ENCODE measurements around the gene KIRREL3. TPM values are rescaled to one million over a fixed set of nuclear protein-coding genes. Genes with fewer than 3 reads are reported as not detected.

KIRREL3 gene
- polyA plus RNA-seq, 1 donor (not counting 4 experiments of a cell fraction or from before 2014, with no cell fraction given), result 0.04 TPM

DNA sequence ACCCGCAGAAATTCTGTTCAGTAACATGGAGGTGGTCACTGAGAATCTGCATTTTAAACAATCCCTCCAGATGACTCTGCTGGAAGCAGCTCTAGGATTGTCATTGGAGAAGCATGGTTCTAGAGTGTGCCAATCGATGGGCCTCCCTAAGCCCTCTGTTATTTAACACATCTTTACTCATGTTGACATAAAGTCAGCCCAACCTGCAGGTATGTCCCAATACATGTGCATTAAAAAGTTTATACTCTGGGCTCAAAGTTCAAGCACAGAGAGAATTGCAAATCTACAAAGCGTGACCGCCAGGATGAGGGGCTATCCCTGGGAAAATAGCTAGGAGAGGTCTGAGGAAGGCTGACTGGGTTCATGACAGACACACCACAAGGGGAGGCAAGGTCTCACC is 116.4 kb downstream of the KIRREL3 start:
- Histone ChIP-seq H2AFZ (ENCODE audit: control insufficient read depth, low read length) (no peak overlapping the region), H3K27ac (ENCODE audit: control insufficient read depth, insufficient read depth, low read length) (no peak overlapping the region), H3K4me2 (ENCODE audit: control insufficient read depth, extremely low read depth, insufficient read depth, low read depth, low read length) (no peak overlapping the region), H3K9me1 (ENCODE audit: control insufficient read depth, extremely low read depth, insufficient read depth, low read length) (no peaks in the 10 kb centered on the region), H3K9ac (ENCODE audit: control insufficient read depth, extremely low read depth, insufficient read depth, low read length) (no peak overlapping the region), H4K20me1 (ENCODE audit: control insufficient read depth, extremely low read depth, insufficient read depth, low read length) (no peaks in the 10 kb centered on the region), H3K36me3 (ENCODE audit: control insufficient read depth in 2 of 2, extremely low read depth in 1 of 2, insufficient read depth in 2 of 2, low read length in 2 of 2) (no peaks in the 10 kb centered on the region), H3K4me3 (ENCODE audit: control insufficient read depth in 2 of 3, extremely low read depth in 1 of 3, insufficient read depth in 2 of 3, low read depth in 1 of 3, low read length in 3 of 3) (no peak overlapping the region), H3K79me2 (ENCODE audit: control insufficient read depth, insufficient read depth, low read length) (no peaks in the 10 kb centered on the region), H3K9me3 (ENCODE audit: control insufficient read depth, low read depth, low read length) (no peaks in the 10 kb centered on the region), H3K27me3 (ENCODE audit: control insufficient read depth, extremely low read depth, insufficient read depth, low read length) (no peaks in the 10 kb centered on the region), H3K4me1 (ENCODE audit: control insufficient read depth, extremely low read depth, insufficient read depth, low read length) (no peaks in the 10 kb centered on the region)
- DNase-seq (ENCODE audit: low read depth, low spot score) (no peak), FAIRE-seq (no peak)
- dilution Hi-C loops (cut with MboI; ENCODE audit: extremely low pct_ligation_motif_present, low sequenced_read_pairs), result no loop called here
- TF ChIP-seq, protein P1, sequence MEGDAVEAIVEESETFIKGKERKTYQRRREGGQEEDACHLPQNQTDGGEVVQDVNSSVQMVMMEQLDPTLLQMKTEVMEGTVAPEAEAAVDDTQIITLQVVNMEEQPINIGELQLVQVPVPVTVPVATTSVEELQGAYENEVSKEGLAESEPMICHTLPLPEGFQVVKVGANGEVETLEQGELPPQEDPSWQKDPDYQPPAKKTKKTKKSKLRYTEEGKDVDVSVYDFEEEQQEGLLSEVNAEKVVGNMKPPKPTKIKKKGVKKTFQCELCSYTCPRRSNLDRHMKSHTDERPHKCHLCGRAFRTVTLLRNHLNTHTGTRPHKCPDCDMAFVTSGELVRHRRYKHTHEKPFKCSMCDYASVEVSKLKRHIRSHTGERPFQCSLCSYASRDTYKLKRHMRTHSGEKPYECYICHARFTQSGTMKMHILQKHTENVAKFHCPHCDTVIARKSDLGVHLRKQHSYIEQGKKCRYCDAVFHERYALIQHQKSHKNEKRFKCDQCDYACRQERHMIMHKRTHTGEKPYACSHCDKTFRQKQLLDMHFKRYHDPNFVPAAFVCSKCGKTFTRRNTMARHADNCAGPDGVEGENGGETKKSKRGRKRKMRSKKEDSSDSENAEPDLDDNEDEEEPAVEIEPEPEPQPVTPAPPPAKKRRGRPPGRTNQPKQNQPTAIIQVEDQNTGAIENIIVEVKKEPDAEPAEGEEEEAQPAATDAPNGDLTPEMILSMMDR (optimal IDR thresholded peaks at IDR 0.05 in 1 of 3, IDR thresholded peaks at IDR 0.05 in 1 of 3, conservative IDR thresholded peaks at IDR 0.05 in 1 of 3; ENCODE audit: extremely low read depth in 1 of 3, insufficient read depth in 2 of 3, low read length in 3 of 3), result no peak
- TF ChIP-seq EZH2 (IDR thresholded peaks at IDR 0.05; ENCODE audit: low read length), result no peak

DNA sequence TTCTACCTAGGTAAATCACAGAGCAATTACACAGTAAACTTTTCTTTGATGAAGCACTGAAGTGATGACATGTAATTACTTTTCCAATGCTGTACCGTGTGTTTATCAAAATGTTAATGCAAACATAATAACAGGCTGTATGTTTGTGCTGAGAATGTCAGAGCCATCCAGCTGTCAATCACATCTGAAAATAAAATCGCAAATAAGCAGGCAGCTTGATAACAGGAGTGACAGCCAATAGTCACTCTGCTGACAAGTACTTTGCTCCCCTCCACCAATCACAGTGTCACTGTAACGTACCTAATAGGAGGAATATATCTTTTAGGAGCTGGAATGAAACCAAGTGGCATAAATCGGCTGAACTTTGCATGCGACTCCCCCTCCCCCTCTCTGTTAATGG is 119.7 kb downstream of the KIRREL3 start:
- DNase-seq (ENCODE audit: low read depth, low spot score) (no peak), FAIRE-seq (no peak)
- Histone ChIP-seq H3K27ac (ENCODE audit: control insufficient read depth, insufficient read depth, low read length) (no peak overlapping the region), H3K4me2 (ENCODE audit: control insufficient read depth, extremely low read depth, insufficient read depth, low read depth, low read length) (no peak overlapping the region), H4K20me1 (ENCODE audit: control insufficient read depth, extremely low read depth, insufficient read depth, low read length) (no peaks in the 10 kb centered on the region), H3K9me1 (ENCODE audit: control insufficient read depth, extremely low read depth, insufficient read depth, low read length) (no peaks in the 10 kb centered on the region), H3K9me3 (ENCODE audit: control insufficient read depth, low read depth, low read length) (no peaks in the 10 kb centered on the region), H3K36me3 (ENCODE audit: control insufficient read depth in 2 of 2, extremely low read depth in 1 of 2, insufficient read depth in 2 of 2, low read length in 2 of 2) (no peaks in the 10 kb centered on the region), H2AFZ (ENCODE audit: control insufficient read depth, low read length) (no peak overlapping the region), H3K4me3 (ENCODE audit: control insufficient read depth in 2 of 3, extremely low read depth in 1 of 3, insufficient read depth in 2 of 3, low read depth in 1 of 3, low read length in 3 of 3) (no peak overlapping the region), H3K27me3 (ENCODE audit: control insufficient read depth, extremely low read depth, insufficient read depth, low read length) (no peaks in the 10 kb centered on the region), H3K9ac (ENCODE audit: control insufficient read depth, extremely low read depth, insufficient read depth, low read length) (no peak overlapping the region), H3K4me1 (ENCODE audit: control insufficient read depth, extremely low read depth, insufficient read depth, low read length) (no peaks in the 10 kb centered on the region), H3K79me2 (ENCODE audit: control insufficient read depth, insufficient read depth, low read length) (no peaks in the 10 kb centered on the region)
- dilution Hi-C loops (cut with MboI; ENCODE audit: extremely low pct_ligation_motif_present, low sequenced_read_pairs), result no loop called here
- TF ChIP-seq, protein P1 (optimal IDR thresholded peaks at IDR 0.05 in 1 of 3, IDR thresholded peaks at IDR 0.05 in 1 of 3, conservative IDR thresholded peaks at IDR 0.05 in 1 of 3; ENCODE audit: extremely low read depth in 1 of 3, insufficient read depth in 2 of 3, low read length in 3 of 3), result no peak
